Measurements from ENCODE around the gene CCBE1.
"Not testable (repeated sequence)": the region's sequence is repeated elsewhere in the genome, so short reads cannot be mapped to it uniquely, and the experiment has no call there.

CCBE1 gene

DNA sequence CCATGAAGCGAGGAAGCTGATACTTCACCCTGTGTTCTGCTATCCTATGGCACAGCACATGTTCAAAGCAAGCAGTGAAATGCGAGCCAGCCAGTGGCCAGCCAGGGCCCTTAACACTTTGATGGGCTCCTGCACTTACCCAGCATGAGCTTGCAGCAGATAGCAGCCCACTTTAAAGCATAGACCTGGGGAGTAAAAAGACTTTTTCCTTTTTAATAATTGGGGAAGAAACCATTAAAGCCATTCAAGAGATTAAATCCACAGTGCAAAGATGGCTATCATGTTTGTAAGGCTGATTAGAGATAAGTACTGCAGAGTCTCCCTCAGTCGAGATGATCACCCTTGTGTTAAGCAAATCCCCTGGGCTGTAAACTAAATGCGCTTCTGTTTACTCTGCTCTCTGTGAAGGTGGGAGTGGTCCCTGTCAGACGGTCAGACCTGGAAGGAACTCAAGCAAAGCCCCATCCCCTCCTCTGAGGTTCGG is 15.7 kb downstream of the CCBE1 start:
- DNase-seq (ENCODE audit: low read depth): no peak

DNA sequence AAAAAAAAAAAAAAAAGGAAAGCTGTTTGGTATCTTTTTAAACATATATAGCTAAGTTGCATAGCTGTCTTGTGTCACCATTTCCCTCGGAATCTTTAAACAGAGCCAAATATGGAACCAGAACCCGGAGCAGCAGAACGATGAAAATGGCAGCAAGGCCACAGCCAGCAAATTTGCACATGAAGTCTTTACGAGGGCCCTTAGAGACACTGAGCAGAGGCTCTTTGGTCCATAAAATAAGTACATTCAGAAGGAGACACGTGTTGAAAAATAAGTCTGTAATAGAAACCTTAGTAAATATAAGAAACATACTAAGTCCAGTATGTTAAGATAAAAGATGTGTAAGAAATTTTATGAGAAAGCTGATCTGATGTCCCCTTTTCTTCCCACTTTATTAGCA is 16.2 kb downstream of the CCBE1 start:
- no peak for DNase-seq (ENCODE audit: low read depth)

DNA sequence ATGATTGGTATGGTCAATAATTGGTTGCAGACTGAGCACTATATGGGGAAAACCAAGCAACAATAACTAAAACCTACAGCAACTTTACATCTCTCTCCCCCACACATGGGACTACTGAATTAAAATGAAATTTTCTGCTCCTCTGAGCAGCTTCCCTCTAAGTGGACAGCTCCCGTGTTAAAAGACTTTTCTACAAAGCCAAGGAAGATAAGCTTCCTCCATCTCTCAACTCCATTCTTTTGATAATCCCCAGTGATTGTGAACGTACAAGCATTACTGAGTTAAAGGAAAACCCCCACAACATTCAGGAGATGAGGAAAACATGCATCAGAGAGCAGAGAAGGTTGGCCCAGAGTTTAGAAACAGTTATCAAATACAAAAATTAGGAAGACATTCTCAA is 21.9 kb downstream of the CCBE1 start:
- no peak for DNase-seq (ENCODE audit: low read depth)

DNA sequence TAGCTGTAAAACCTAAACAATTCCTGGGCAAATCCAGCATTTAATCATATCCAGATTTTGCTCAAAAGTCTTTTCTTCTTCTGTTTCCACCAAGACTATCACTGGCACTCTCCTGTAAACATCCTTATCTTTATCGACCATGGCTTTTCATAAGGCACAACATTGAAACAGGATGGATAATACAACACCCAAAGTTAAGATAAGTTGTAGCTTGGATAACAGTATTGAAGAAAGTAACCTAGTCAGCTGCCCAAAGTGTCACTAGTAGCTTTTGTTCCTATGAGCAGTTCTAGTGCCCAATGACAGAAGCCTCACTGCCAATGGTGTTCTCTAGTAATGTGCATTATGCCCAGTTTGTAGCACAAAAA is 22.3 kb downstream of the CCBE1 start:
- DNase-seq (ENCODE audit: low read depth): no peak

DNA sequence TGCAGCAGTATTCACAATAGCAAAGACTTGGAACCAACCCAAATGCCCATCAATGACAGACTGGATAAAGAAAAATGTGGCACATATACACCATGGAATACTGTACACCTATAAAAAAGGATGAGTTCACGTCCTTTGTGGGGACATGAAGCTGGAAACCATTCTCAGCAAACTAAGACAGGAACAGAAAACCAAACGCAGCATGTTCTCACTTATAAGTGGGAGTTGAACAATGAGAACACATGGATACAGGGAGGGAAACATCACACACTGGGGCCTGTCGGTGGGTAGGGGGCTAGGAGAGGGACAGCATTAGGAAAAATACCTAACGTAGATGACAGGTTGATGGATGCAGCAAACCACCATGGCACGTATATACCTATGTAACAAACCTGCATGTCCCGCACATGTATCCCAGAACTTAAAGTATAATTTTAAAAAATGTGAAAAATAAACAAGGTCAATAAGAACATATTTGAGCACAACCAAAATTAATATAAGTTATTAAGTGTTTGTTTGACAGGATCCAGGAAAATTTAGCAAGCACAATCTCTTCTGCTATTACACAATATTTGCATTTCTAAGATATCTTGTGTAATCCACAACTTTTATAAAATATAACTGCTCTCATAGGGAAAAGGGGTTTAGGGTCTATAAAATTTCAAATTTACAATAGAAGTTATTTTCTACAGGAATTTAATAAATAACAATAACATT is 22.9 kb downstream of the CCBE1 start:
- DNase-seq (ENCODE audit: low read depth): no peak

DNA sequence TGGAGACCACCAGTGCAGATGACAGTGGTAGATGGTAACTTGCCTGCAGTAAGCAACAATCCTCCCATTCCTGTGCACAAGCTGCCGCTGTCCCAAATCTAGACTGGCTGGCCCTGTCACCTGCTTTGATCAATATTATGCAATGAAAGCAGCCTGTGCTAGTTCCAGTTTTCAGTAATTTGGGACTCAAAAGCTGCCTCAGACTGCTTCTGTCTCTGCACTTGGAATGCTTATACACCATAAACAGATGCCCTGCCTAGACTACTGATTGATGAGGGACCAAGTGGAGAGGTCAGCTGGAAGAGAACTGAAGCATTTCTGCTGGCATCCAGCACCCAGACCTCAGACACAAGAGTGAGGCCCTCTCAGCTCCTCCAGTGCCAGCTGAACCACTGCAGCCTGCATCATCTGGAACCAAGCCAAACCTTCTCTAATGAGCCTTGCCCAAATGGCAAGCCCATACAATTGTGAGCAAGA is 24.9 kb downstream of the CCBE1 start:
- no peak for DNase-seq (ENCODE audit: low read depth)

DNA sequence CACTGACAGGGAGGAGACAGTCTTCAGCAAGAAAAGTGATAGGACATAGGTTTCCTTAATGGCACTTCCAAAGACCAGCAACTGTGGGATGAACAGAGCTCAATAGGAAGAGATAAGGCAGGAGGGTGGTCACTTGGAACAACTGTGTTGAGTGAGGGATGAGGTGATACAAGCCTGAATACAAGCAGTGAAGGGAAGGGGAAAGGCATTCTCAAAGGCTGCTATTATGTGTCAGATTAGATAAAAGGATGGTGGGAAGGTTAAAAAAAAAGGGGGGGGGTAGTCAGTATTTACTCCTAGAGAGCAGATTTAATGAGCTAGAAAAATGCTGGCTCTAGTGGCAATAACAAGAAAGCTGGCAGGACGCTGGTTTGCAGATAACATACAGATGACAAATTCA is 25.7 kb downstream of the CCBE1 start:
- DNase-seq (ENCODE audit: low read depth): no peak

DNA sequence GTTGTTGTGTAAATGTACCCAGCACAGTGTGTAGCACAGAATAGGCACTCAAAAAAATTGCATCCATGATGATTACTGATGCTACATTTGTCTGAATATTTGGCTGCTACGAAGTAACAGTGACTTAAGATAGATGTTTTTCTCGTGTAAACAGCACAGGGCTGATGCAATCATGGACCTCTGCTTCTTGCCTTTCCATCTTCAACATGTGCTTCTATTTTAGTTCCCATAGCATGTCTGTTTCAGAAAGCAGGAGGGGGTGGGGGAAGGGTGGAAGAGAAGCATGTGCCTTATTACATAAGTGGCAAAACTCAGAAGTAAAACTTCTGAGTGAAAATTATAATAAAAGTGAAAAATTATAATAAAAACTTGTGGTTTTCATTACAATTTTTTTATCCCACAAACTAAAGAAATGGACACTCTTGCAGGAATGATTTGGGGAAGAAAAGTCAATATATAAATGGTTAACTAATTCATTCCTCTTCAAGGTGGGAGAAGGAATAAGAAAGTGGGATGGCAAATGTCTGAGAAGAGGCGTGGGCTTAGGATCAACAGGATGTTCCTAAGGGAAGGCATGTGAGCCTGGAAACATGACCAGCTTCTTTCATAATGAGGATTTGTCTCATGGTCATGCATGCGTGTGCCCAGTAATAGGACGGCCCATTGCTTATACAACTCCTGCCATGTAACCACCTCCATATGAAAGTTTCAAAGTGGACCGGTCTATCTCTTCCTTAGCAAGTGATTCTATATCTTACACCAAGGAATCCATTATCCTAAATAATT is 27.2 kb downstream of the CCBE1 start:
- no peak for DNase-seq (ENCODE audit: low read depth)

DNA sequence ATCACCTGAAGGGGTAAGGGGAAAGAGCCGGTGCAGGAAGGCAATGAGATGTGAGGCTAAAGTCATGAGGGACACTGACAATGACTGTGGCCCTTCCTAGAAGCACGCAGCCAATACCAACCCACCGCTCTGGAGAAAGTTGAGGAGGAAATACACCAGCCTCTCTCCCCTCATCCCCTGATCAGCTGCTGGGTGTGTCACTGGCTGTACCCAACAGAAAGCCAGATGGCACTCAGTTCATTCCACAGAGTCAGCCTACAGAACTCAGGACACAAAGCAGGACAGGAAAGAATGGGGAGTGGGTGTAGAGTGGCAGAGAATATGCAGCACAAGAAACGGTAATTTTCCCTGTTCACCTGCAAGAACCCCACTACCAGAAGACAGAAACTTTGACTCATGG is 29.7 kb downstream of the CCBE1 start:
- no peak for DNase-seq (ENCODE audit: low read depth)

DNA sequence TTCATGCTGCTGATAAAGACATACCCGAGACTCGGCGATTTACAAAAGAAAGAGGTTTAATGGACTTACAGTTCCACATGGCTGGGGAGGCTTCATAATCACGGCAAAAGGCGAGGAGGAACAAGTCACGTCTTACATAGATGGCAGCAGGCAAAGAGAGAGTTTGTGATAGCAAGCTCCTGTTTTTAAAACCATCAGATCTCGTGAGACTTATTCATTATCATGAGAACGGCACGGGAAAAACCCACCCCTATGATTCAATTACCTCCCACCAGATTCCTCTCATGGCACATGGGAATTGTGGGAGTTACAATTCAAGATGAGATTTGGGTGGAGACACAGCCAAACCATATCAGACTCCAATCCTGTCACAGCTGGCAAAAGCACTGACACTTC is 31.2 kb downstream of the CCBE1 start:
- DNase-seq (ENCODE audit: low read depth): not testable (repeated sequence)

DNA sequence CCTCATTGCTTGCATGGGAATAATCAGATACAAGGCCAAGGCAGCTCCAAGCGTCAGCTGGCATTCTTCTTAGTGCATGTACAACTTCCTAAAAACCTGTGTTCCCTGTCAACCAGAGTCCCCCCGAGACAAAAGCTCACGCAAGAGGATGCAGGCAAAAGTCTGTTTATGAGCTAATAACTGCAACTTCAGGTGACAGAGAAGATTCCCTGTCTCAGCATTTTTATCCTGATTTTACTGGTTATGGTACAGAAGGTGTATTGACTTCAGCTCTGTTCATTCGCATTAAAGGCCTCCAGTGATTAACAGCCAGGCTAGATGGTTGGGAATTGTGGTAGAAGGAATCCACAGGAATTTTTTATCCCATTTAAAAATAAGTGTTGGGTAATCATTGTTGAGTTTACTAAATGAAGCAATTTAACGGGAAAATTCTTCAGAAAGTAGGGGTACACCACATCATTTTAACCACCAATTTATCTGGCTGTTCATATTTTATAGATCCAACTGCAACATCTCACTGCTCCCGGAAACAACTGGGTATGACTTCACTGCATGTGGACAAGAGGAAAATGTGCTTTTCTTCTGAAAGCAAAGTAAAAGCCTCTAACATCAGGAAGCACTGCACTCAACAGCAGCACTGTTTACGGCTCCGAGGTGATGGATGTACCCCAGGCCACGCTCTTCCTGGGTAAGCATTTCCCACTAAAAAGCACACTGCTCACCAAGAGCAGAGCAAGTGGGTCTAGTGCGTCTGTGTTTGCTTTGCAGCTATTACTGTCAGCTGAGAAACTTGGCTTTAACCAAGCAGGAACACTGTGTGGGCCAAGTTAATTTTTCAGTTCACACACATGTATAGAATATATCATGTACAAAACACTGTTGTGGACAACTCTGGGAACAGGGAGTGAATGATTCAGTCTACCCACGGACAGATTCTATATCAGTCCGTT is 31.9 kb downstream of the CCBE1 start:
- DNase-seq (ENCODE audit: low read depth): no peak

DNA sequence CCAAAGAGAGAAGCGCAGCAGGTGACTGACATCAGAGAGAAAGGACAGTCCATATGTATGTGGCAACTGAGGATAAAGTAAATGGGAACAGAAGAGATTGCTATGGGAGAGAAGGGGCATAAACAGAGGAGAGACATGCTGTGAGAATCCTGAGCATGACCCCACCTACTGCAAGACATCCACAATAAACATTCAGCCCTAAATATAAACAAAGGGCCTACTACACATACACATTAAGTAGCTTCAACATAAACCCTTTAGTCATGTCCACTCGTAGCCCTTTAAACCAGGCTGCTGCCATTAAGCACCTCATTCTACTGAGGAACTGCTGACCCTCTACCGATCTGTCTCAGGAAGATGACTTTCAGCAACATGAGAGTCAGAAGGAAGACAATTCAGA is 32.9 kb downstream of the CCBE1 start:
- DNase-seq (ENCODE audit: low read depth): no peak

DNA sequence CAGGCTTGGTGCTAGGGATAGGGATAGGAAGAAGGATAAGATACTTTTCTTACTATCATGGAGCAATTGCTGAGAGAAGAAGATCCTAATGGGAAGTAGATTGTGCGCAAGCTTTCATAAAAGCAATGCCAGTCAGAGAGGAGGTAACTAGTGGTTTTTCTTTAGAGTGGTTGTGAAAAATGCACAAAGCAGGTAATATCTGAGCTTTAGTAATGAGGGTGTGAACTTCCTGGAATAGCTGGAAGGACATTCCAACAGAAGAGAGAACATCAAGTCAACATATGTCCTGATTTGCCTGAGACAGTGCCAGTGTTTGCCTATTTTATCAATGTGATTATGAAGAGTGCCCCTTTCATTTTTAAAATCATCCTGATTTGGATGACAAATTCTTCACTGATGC is 34.1 kb downstream of the CCBE1 start:
- DNase-seq (ENCODE audit: low read depth): no peak

DNA sequence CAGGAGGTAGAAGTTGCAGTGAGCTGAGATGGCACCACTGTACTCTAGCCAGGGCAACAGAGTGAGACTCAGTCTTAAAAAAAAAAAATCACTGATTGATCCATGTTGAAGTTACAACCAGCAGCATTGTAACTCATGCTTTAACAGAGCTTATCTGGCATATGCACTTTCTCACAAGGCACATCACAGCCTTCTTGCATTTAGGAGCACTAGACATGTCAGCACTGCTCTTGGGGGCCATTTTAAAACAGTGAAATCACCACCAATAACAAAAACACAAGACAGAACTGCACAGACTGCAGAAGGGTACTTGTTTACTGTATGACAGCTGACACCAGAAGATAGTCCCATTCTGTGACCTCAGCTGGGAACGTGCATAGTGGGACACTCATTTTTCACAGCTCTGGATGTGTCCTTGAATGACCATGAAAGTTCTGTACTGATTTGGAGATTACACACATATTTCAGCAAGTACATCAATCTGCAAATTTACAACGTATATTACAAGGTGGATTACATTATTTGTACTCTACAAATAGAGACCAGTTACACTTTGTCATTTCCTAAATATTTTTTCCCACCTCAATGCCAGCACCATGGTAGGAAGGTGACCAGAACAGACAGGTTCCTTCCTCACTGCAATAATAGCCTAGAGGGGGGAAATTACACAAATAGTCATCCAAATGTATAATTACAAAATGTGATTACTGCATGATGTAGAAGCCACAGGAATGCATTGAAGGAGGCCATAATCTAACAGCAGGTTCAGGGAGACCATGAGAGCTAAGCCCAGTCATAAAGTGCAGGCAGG is 35.1 kb downstream of the CCBE1 start:
- DNase-seq (ENCODE audit: low read depth): no peak

DNA sequence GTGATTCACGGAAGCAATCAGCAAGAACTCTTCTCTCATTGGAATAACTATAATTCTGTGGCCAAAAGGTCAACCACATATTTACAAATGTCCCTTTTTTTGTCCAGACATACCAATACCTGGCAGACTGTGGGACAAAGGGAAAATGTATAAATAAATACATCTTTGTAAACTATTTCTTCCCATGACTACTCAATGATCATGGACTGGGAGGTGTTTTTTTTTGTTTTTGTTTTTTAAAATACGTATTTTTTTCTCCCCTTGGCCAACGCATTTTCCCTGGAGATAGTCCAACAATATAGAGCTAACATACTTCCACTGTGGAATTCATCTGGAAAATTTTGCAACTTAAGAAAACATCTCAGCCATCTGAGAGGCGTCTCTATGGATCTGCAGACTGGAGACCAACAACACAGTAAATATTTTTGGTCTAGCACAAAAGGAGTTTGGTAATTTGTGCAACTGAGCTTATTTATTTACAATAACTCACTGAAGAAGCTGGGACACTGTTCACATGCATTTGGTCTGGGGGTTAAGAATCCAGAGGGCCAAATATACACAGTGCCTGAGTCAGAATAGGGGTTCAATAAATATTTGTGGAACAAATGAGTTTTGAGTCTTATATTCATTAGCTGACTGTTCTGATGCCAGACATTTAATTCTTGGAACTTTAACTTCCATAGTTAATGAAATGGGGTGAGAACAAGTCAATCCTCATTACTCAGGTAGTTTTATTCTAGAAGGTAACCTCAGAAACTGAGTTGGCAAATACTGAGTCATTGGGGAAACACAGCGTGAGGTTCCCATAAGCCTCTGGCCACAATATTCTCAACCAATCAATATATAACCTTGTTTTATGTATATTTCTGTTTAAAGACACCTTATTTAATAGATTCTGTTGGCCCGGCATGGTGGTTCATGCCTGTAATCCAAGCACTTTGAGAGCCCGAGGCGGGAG is 36.2 kb downstream of the CCBE1 start:
- no peak for DNase-seq (ENCODE audit: low read depth)

DNA sequence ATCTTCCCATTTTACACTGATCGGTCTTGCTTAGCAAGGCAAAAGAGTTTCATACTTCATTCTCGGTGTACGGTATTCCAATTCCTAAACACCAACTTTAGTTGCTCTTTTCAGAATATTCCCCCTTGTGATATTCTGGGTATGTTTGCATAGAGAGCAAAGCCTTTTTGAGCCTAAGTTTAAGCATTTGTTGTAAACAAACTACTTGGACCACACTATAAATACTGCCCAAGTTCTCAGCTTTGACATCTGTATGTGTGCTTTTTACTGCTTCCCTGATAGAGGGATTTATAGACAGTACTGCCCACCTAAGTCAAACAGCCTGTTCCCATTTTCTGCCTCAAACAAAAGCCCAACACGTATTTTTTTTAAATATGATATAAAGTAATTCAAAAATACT is 36.9 kb downstream of the CCBE1 start:
- no peak for DNase-seq (ENCODE audit: low read depth)

DNA sequence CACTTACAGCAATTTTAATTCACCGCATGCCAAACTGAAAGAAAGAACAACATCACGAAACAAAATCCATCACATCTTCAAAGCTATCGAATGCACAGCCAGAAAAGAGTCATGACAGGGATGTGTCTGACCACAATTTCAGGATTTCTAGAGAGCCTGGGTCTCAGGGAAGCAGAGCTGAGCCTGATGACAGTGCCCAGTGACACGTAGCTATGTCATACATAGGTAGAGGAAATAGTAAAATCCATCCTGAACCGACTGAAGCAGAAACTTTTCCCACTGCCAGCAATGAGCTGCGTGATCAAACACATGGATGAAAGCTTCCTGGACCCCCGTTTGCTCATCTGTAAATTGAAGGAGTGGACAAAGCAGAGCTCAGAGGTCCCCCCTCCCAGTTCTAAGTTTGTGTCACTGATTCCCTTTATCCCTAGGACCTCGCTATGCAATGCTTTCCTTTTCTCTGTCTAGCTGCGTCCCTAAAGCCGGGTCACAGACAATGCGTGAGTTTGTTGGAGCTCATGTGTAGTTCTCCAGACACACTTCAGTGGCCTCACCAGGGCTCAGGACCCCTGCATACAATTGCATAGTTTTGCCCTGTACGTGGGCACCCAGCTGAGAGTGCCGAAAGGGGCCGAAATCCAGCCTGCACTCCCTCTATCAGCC is 37.6 kb downstream of the CCBE1 start:
- DNase-seq (ENCODE audit: low read depth): no peak

DNA sequence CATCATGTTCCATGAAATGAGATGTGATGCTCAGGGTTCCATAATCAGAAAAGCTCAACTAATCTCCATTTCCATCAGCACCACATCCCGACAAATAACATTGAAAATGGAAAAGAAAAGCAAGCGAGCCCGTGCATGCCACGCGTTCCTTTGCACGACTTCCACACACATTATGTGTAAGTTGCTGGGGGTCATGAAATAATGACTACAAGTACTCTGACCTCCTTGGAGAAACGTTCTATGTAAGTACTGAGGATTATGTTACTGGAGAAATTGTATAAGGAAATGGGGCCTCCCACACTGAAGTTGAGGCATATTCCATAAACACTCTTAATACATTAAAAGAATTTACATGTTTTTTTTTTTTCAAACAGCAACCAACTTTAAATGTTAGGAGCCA is 38.3 kb downstream of the CCBE1 start:
- no peak for DNase-seq (ENCODE audit: low read depth)

DNA sequence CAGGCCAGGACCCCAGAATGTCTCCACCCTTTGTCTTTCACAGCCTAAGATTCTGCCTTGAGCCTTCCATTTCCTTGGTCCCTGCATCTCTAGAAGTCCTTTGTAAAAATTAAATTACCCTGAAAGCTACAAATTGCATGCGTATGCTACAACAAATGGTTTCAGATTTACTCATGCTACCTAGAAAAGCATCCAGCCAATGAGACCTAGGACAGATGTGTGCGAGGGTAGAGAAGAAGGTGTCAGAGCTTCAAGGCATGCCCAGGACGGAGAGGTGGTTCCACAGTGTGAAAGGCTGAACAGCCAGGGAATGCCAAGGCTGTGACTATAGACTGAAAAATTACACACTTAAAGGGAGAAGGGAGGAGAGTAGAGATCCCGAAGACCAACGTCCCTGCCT is 40.2 kb downstream of the CCBE1 start:
- no peak for DNase-seq (ENCODE audit: low read depth)

DNA sequence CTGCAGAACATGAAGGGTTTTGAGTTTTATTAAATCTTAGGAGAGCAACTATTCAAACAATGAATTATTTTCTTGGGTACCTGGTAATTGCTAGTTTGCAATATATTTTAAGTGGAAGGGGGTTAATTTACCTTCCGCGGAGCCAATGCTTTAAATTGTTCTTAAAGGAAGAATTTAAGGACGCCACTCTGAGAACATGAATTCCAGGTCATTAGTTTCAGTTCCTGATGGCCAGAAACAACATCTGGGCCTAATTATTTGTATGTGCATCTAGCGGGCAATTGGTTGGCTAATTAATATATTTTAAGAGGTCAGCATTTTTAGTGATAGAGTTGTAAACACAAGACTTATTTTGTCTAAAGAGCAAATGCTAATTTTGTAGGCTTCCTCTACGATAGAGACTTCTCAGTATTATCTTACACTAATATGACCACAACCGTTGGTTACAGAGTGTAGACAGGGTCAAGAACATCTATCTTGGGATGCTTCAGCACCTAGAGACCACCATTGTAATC is 40.8 kb downstream of the CCBE1 start:
- DNase-seq (ENCODE audit: low read depth): no peak

Data from CMK (cell line).